ENCODE measurements around the gene ZMAT2.

ZMAT2 gene

GRCh38 chr5:140737486-140737885 is 37.2 kb downstream of the ZMAT2 start:
- Histone ChIP-seq H2AFZ (ENCODE audit: low read depth, low read length) (no peak overlapping the region), H4K20me1 (ENCODE audit: insufficient read depth, low read length) (no peaks in the 10 kb centered on the region), H3K79me2 (ENCODE audit: insufficient read depth, low read length) (no peaks in the 10 kb centered on the region), H3K27me3 (ENCODE audit: insufficient read depth, low read length, poor library complexity) (no peaks in the 10 kb centered on the region), H3K27ac (ENCODE audit: low read length) (no peak overlapping the region), H3K36me3 (ENCODE audit: insufficient read depth, low read length) (no peaks in the 10 kb centered on the region), H3K9ac (ENCODE audit: low read depth, low read length) (no peak overlapping the region), H3K9me3 (ENCODE audit: insufficient read depth, low read length, severe bottlenecking) (no peaks in the 10 kb centered on the region), H3K4me2 (ENCODE audit: insufficient read depth, low read length) (no peak overlapping the region), H3K4me3 (ENCODE audit: low read depth in 1 of 2, low read length in 2 of 2) (no peak overlapping the region), H3K4me1 (ENCODE audit: insufficient read depth, low read length) (no peaks in the 10 kb centered on the region)
- no peak for DNase-seq
- TF ChIP-seq EZH2 (IDR thresholded peaks at IDR 0.05; ENCODE audit: borderline replicate concordance, low read depth, low read length, severe bottlenecking) = no peak
- no peak for TF ChIP-seq CTCF (IDR thresholded peaks at IDR 0.05; ENCODE audit: borderline replicate concordance, extremely low read depth, low read length, poor library complexity, severe bottlenecking)
- ATAC-seq (ENCODE audit: insufficient read depth, low read depth) = no peak

DNA sequence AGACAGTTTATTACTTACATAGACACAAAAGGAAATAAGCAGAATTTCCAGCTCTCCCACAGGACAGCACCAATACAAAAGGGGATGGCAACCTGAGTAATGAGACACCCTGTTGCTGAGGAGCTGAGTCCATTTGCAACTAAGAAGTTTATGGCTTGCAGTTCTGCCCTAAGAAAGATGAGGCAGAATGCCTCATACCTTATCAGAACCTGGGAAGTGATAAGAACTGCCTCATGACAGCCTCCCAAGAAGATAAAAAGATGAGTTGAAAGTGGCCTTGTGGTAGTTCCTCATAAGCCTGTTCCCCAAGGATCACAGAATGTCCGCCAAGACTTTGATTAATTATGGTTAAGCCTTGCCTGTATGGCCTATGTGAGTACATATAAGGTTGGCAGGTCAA is 41.7 kb downstream of the ZMAT2 start:
- Histone ChIP-seq H3K4me1 (ENCODE audit: insufficient read depth, low read length) (no peaks in the 10 kb centered on the region), H3K27me3 (ENCODE audit: insufficient read depth, low read length, poor library complexity) (no peaks in the 10 kb centered on the region), H2AFZ (ENCODE audit: low read depth, low read length) (no peak overlapping the region), H3K36me3 (ENCODE audit: insufficient read depth, low read length) (no peaks in the 10 kb centered on the region), H3K4me2 (ENCODE audit: insufficient read depth, low read length) (no peak overlapping the region), H3K9me3 (ENCODE audit: insufficient read depth, low read length, severe bottlenecking) (no peaks in the 10 kb centered on the region), H3K79me2 (ENCODE audit: insufficient read depth, low read length) (no peaks in the 10 kb centered on the region), H4K20me1 (ENCODE audit: insufficient read depth, low read length) (no peaks in the 10 kb centered on the region), H3K4me3 (ENCODE audit: low read depth in 1 of 2, low read length in 2 of 2) (no peak overlapping the region), H3K9ac (ENCODE audit: low read depth, low read length) (no peak overlapping the region), H3K27ac (ENCODE audit: low read length) (no peak overlapping the region)
- DNase-seq (no peak), ATAC-seq (ENCODE audit: insufficient read depth, low read depth) (no peak)
- TF ChIP-seq CTCF (IDR thresholded peaks at IDR 0.05; ENCODE audit: borderline replicate concordance, extremely low read depth, low read length, poor library complexity, severe bottlenecking) = no peak
- TF ChIP-seq EZH2 (IDR thresholded peaks at IDR 0.05; ENCODE audit: borderline replicate concordance, low read depth, low read length, severe bottlenecking) = no peak

GRCh38 chr5:140753561-140753960 is 53.3 kb downstream of the ZMAT2 start:
- DNase-seq (no peak), ATAC-seq (ENCODE audit: insufficient read depth, low read depth) (no peak)
- TF ChIP-seq EZH2 (IDR thresholded peaks at IDR 0.05; ENCODE audit: borderline replicate concordance, low read depth, low read length, severe bottlenecking) = no peak
- no peak for TF ChIP-seq CTCF (IDR thresholded peaks at IDR 0.05; ENCODE audit: borderline replicate concordance, extremely low read depth, low read length, poor library complexity, severe bottlenecking)
- peaks cover 11% of the 10 kb centered on the region for H3K9me3 ChIP-seq (ENCODE audit: insufficient read depth, low read length, severe bottlenecking)
- no peaks in the 10 kb centered on the region for H3K27me3 ChIP-seq (ENCODE audit: insufficient read depth, low read length, poor library complexity)
- no peaks in the 10 kb centered on the region for H3K79me2 ChIP-seq (ENCODE audit: insufficient read depth, low read length)
- no peaks in the 10 kb centered on the region for H4K20me1 ChIP-seq (ENCODE audit: insufficient read depth, low read length)
- H3K9ac ChIP-seq (ENCODE audit: low read depth, low read length) = no peak overlapping the region
- H3K4me1 ChIP-seq (ENCODE audit: insufficient read depth, low read length) = no peaks in the 10 kb centered on the region
- H3K4me3 ChIP-seq (ENCODE audit: low read depth in 1 of 2, low read length in 2 of 2) = no peak overlapping the region
- no peak overlapping the region for H3K4me2 ChIP-seq (ENCODE audit: insufficient read depth, low read length)
- H3K27ac ChIP-seq (ENCODE audit: low read length) = no peak overlapping the region
- H3K36me3 ChIP-seq (ENCODE audit: insufficient read depth, low read length) = no peaks in the 10 kb centered on the region
- H2AFZ ChIP-seq (ENCODE audit: low read depth, low read length) = no peak overlapping the region
